CD4-positive, alpha-beta T cell (primary cell): ENCODE data around the gene CSF2RB. TPM values are rescaled to one million over a fixed set of nuclear protein-coding genes. Genes with fewer than 3 reads are reported as not detected.
A peak's percentile ranks its signal among the peaks of the same experiment; 100 is the strongest.

Experiments
- ATAC-seq: fragments of 200-7000 bp; cut with Tn5 transposase; one replicate; pipeline ENCODE4 v1.10.0; 2022; ENCODE audit warnings: mild to moderate bottlenecking; ENCODE audit not compliant: poor library complexity
- CTCF ChIA-PET: fragments of 350-600 bp; sonication (Branson Sonifier 250); formaldehyde crosslinking; loops from one replicate; lab custom pipeline; 2021; ENCODE audit warnings: antibody characterized with exemption, inconsistent platforms; lab: Charles Lee
- POLR2A ChIA-PET: fragments of 350-600 bp; sonication (Branson Sonifier 250); formaldehyde crosslinking; loops from one replicate; lab custom pipeline; 2021; ENCODE audit warnings: antibody characterized with exemption, inconsistent platforms; lab: Charles Lee
- DNase-seq, 14 experiments: peaks; one replicate each; pipeline ENCODE4 v3.0.0-alpha.2; 2013 to 2020; ENCODE audit warnings: mixed read lengths in 2 of 14
- H3K27ac ChIP-seq, 2 donors: one replicate each; pipeline versions ENCODE4 v1.5.1 to v1.7.0; 2013; ENCODE audit warnings: low read length in 2 of 2, low read depth in 1 of 2, mild to moderate bottlenecking in 1 of 2
- H3K27me3 ChIP-seq, 2 experiments: 1 replicate in 1 of 2; 2 replicates in 1 of 2; pipeline versions ENCODE4 v1.6.1 to v1.7.0; 2013; ENCODE audit warnings: low read length in 2 of 2, control low read depth in 1 of 2, mild to moderate bottlenecking in 1 of 2, moderate library complexity in 1 of 2; ENCODE audit not compliant: insufficient read depth in 2 of 2, control insufficient read depth in 1 of 2
- H3K36me3 ChIP-seq: one replicate; pipeline ENCODE4 v1.6.1; 2013; ENCODE audit warnings: low read length, control low read depth; ENCODE audit not compliant: insufficient read depth
- H3K4me1 ChIP-seq: one replicate; pipeline ENCODE4 v1.6.1; 2013; ENCODE audit warnings: low read length, control low read depth; ENCODE audit not compliant: insufficient read depth
- H3K4me3 ChIP-seq: one replicate; pipeline ENCODE4 v1.5.1; 2013; ENCODE audit warnings: mild to moderate bottlenecking, low read length, moderate library complexity
- H3K9me3 ChIP-seq, 2 experiments: 1 replicate in 1 of 2; 2 replicates in 1 of 2; pipeline versions ENCODE4 v1.6.1 to v1.7.0; 2013; ENCODE audit warnings: low read length in 2 of 2, mild to moderate bottlenecking in 2 of 2, control low read depth in 1 of 2, moderate library complexity in 1 of 2; ENCODE audit not compliant: control insufficient read depth in 1 of 2, insufficient read depth in 1 of 2
- H3K27ac Mint-ChIP-seq: one replicate; pipeline ENCODE4 v1.8.0; 2020; ENCODE audit warnings: mixed read lengths
- H3K27me3 Mint-ChIP-seq: one replicate; pipeline ENCODE4 v1.8.0; 2021; ENCODE audit warnings: mixed read lengths
- H3K36me3 Mint-ChIP-seq: one replicate; pipeline ENCODE4 v1.8.0; 2021; ENCODE audit warnings: low read depth, mixed read lengths
- H3K4me1 Mint-ChIP-seq: one replicate; pipeline ENCODE4 v1.8.0; 2021; ENCODE audit warnings: low read depth, mixed read lengths
- H3K4me3 Mint-ChIP-seq: one replicate; pipeline ENCODE4 v1.8.0; 2020; ENCODE audit warnings: mild to moderate bottlenecking, mixed read lengths
- H3K9me3 Mint-ChIP-seq: one replicate; pipeline ENCODE4 v1.8.0; 2020; ENCODE audit warnings: mixed read lengths
- CTCF ChIP-seq: fragments of 200-600 bp; IDR thresholded peaks from one replicate; pipeline ENCODE4 v1.8.0; 2022; ENCODE audit warnings: antibody characterized with exemption, mild to moderate bottlenecking
- intact Hi-C, 2 experiments: fragments of 100-400 bp; cut with DNase I in 1 of 2; cut with micrococcal nuclease in 1 of 2; formaldehyde crosslinking; loops; one replicate each; pipeline versions ENCODE4 v1.15.1 to v1.9.0; 2023 to 2025; cut with DNase I, micrococcal nuclease
- total RNA-seq, 174 experiments: library from RNA in 2 of 174; stranded (reverse) in 2 of 174; gene quantifications; one replicate each; pipeline ENCODE4 v1.2.3 and lab custom pipeline; 2021 to 2026

The CSF2RB gene
- total RNA-seq, 2 experiments from 2014 or later = 1.5 TPM

GRCh38 chr22:36979016-36979910 is 65.8 kb downstream of the CSF2RB start:
- Mint-ChIP-seq H3K4me1 (peaks cover 8% of the 10 kb centered on the region), H3K9me3 (no peaks in the 10 kb centered on the region), H3K4me3 (no peak overlapping the region), H3K27me3 (peaks cover 10% of the 10 kb centered on the region), H3K36me3 (peaks cover 3% of the 10 kb centered on the region), H3K27ac (no peak overlapping the region)
- no peaks in the 10 kb centered on the region for H3K36me3 ChIP-seq
- no peak overlapping the region for H3K27ac ChIP-seq
- no peak for TF ChIP-seq CTCF
- H3K4me1 ChIP-seq = peaks cover 15% of the 10 kb centered on the region
- no peak for DNase-seq
- H3K4me3 ChIP-seq = no peak overlapping the region
- intact Hi-C loops = loop anchor here in 1 of 2 experiments (2.0 to 5.0 kb wide), 2 partner anchors 220 to 447 kb away; no protein-coding TSS in a partner anchor
- ChIA-PET CTCF (interaction anchor here (1.5 to 2.4 kb wide), 2 partner anchors 123 to 126 kb away, joined by 6 to 10 read pairs; no protein-coding TSS in a partner anchor), POLR2A (no interaction called here)
- H3K27me3 ChIP-seq = peaks cover 1 to 7% of the 10 kb centered on the region in 2 experiments
- no peaks in the 10 kb centered on the region for H3K9me3 ChIP-seq
- no peak for ATAC-seq

GRCh38 chr22:36981247-36981775 is 67.9 kb downstream of the CSF2RB start:
- H3K36me3 ChIP-seq = no peaks in the 10 kb centered on the region
- peaks cover 8% of the 10 kb centered on the region for H3K4me1 Mint-ChIP-seq
- intact Hi-C loops = no loop called here
- H3K27me3 ChIP-seq = peaks cover 5 to 7% of the 10 kb centered on the region in 2 experiments
- H3K9me3 ChIP-seq = peaks cover 9 to 10% of the 10 kb centered on the region in 2 experiments
- peaks cover 15% of the 10 kb centered on the region for H3K4me1 ChIP-seq
- DNase-seq (no peak), ATAC-seq (no peak)
- POLR2A ChIA-PET = no interaction called here
- H3K36me3 Mint-ChIP-seq = peaks cover 3% of the 10 kb centered on the region
- H3K4me3 ChIP-seq = no peak overlapping the region
- H3K27me3 Mint-ChIP-seq = peaks cover 10% of the 10 kb centered on the region
- TF ChIP-seq CTCF = no peak
- no peak overlapping the region for H3K27ac Mint-ChIP-seq
- H3K4me3 Mint-ChIP-seq = peak overlapping the region; percentile 30
- H3K9me3 Mint-ChIP-seq = no peaks in the 10 kb centered on the region
- CTCF ChIA-PET = no interaction called here
- no peak overlapping the region for H3K27ac ChIP-seq

GRCh38 chr22:36982136-36982535 is 68.7 kb downstream of the CSF2RB start:
- H3K4me3 Mint-ChIP-seq = no peak overlapping the region
- no peak for ATAC-seq
- peaks cover 5 to 7% of the 10 kb centered on the region in 2 experiments for H3K27me3 ChIP-seq
- H3K36me3 ChIP-seq = no peaks in the 10 kb centered on the region
- peaks cover 8% of the 10 kb centered on the region for H3K4me1 Mint-ChIP-seq
- no peaks in the 10 kb centered on the region for H3K9me3 Mint-ChIP-seq
- peaks cover 3% of the 10 kb centered on the region for H3K36me3 Mint-ChIP-seq
- peaks cover 10% of the 10 kb centered on the region for H3K27me3 Mint-ChIP-seq
- H3K27ac Mint-ChIP-seq = no peak overlapping the region
- ChIA-PET CTCF (no interaction called here), POLR2A (no interaction called here)
- H3K27ac ChIP-seq = no peak overlapping the region
- peaks cover 12% of the 10 kb centered on the region for H3K4me1 ChIP-seq
- H3K9me3 ChIP-seq = peaks cover 9 to 12% of the 10 kb centered on the region in 2 experiments
- no peak overlapping the region for H3K4me3 ChIP-seq
- no peak for DNase-seq
- no peak for TF ChIP-seq CTCF
- intact Hi-C loops = no loop called here
